SIG-M5 (cell line): ENCODE measurements around the gene FLT1.

ENCODE experiments used
- DNase-seq: peaks from one replicate; lab custom pipeline; 2025; lab: John Stamatoyannopoulos, UW

The FLT1 gene

DNA sequence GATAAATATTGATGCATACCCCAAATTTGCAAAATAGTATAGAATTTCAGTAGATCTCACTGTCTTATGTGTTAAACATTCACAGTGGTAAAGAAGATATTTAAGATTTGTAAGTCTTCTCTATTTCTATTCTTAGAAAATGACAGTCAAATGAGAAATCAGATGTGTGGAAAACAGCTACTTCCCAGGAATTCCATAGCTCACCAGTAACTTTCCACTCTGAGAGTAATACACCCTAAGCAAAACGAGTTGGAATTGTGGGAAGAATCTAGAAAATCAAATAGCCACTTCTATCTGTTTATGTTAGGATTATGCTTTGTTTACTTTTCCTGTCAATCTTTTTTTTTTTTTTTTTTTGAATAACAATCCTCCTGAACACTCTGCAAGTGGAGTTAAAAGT lies 69.1 kb downstream of the FLT1 start:
- DNase-seq, result no peak

DNA sequence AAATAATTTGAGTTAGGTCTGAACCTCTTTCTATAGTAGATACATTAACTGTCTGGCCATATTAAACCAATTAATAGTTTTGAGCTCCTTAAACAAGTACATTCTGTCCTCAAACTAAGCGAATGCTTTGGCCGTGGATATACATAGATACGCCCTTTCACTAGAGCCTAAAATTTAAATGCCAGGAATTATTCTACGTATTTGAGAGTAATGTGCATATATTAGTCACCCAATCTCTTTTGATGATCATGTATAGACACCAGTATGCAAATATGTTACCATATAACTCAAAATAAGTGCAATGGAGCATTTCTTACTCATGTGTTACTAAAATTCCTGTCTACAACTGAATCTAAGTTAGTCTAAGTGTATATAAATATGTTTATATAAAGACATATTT lies 70.4 kb downstream of the FLT1 start:
- no peak for DNase-seq

DNA sequence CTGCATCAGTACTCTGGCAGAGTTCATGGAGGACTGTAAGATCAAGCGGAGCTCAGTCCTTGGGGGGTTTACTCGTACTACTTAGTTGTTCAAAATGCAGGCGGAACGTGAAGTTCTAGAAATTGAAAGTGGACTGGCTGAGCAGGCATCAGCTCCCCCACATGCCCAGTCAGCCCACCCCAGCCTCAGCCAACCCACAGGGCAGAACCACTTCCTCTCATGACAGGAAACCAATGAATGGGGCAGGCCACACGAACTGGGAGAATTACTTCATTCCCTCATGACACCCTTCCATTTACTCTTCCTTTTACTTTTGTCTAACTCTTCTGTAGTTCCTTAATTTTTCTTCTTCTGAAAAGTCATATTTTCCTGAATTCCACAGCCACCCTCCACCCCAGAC lies 71.9 kb downstream of the FLT1 start:
- peak; percentile 36 for DNase-seq

DNA sequence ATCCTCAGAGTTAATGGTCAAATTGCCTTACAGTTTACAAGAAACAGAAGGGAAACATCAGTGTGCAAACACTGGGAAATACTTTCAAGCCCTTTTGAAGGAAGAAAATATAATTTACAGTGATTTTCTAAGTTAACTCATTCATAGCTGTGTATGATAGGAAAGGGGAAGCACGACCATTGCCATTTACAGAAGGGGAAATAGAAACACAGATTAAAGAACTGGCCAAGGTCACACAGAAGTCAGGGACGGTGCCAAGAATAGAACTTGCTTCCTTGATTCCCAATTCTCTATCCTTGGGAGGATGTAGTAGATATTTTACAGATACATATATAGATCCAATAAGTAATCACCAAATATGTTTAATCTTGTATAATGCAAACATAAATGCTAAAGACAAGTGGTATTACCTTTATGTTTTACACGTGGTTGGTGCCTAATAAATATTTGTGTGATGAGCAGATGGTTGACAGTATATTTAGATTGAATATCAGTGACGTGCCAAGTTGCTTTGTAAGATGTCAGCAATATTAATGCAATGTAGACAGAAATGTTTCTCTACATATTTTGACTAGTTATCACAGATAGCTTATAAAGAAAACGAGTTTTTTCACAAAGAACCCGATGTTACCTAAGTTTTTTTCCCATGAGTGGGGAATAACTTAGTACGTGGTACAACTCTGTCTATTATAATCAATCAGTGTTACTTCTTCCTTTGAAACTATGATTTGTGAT lies 73.1 kb downstream of the FLT1 start:
- no peak for DNase-seq

DNA sequence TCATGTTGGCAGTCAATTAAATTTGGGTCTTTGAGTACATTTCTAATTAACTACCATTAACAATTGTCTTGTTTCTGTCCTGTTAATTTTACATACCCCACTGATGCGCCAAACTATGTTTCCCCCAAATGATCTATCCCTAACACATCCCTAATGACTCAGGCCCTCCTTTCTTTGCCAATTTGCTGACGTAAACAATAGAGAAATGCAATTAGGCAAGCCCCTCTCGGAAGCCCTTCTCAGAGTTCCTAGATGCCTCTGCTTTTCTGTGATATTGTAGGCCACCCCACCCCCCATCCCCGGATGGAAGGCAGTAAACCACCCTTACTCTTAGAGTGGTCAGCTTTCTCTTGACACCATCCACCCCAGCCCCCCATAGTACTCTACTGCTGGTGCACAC lies 74.2 kb downstream of the FLT1 start:
- no peak for DNase-seq

DNA sequence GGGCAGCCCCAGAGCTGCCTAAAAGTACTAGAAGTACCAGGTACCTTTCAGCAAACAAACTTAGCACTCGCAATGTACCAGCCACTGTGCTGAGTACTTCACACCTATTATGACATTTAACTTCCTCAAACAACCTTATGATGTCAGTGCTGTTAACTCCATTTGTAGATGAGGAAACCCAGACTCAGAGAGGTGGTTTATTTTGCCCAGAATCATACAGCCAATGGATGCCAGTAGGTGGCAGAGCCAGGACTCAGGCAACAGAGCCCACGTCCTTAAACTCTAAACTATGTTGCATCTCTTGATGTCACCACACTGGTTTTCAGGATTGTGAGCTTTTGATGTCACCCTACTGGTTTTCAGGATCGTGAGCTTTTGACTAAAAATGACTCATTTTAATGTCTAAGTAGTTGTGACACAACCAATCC lies 78.9 kb downstream of the FLT1 start:
- DNase-seq, result peak; percentile 37

DNA sequence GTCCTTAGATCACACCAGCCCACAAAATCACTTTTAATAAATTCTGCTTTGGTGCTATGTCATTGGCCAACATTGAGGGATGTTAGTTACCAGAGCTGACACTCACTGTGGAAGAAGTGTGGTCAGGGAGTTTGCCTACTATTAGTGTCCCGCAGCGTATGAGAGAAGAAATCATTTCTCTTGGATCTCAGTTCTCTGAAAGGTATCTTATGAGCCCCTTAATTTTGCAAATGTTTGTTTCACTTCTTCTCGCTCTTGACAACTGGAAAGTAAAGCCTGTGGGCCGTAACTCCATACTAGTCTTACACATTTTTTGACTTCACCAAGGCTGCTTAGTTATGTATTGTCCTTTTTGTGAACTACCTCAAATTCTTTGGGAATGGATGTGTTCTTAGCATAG lies 80.9 kb downstream of the FLT1 start:
- DNase-seq, result no peak

DNA sequence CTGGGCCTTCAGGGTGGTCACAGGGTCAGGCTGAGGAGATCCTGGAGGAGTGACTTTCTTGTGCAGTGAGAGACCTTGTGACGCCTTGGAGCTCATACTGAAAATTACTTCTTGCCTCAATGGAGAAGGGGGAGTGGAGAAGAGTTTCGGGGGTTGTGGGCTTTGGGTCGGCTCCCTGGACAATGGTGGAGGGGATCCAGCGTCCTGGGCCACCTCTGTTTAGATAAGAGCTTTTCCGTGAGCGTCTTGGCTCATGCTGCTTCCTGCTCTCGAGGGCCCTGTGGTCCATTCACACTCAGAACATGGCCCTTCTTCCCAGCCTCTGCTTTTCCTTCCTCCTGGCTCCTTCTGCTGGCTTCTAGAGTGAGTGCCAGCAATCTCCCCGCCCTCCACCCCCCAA lies 81.9 kb downstream of the FLT1 start:
- DNase-seq, result no peak

DNA sequence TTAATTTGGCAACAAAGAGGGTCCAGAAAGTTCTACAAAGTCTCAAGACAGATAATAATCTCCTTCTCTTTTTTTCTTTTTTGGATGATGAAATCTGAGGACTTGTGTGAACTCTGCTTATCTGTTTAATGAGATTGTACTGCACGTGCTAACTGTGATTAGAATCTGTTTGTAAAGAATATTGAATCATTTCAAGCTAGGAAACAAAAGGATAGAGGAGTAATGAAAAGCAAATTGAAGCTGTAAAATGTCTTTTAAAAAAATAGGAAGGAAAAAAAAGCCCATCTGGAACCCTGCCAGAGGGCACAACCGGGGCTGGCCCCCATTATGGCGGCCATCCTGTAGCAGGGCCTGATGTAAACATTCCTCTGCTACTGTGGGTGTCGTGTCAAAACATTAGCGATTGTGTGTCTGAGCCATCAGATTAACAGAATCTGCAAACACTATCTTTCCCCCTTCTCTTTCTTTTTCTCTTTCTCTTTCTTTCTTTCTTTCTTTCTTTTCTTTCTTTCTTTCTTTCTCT lies 83.0 kb downstream of the FLT1 start:
- no peak for DNase-seq

DNA sequence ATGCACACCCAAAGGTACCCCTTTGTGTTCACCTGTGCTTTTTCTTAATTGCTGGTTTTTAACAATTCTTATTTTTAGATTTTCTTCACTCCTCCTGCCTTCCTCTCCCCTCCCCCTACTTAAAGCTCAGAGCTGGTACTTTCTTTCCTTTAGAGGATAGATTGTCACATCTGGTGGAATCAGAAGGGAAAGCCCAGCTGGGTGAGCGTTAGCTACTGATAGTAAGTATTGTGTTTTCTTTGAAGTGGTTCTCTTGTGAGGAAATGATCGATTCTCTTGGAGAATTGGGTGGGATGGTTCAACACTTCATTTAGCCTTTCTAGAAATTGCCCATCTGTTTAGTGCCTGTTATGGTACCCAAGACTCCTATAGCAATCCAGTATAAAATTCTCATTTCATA lies 84.8 kb downstream of the FLT1 start:
- no peak for DNase-seq

DNA sequence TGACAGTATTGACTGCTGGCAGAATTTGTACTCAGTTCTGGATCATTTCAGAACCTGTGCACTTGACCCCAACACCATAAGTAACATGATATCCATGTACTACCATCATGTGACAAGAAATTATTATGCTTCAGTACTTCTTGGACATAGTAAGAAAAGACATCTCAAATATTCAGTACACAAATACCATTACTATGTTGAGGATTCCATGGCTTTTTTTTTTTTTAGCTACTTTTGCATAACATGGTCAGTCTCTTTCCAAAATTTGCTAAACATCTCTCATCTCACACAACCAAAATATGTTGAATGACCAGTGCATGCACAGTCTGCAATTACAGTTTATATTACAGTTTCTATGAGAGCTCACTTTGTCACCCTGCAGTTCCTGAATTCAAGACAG lies 85.3 kb downstream of the FLT1 start:
- DNase-seq, result no peak

DNA sequence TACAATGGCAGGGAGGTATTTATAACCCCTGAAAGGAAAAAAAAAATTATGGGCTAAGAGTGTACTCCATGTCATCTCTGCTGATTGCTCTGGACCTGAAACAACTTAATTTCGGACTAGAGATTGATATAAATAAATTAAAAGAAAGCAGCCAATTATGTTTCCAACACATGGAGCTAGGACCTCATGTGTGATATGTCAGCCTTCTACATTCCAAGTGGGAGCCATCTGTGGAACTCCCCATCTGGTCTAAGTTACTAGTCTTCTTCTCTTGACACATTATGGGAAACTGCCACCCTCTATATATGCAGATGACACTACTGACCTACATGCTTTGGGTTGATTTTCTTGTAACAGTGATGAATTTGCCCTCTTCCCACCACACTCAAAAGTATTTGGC lies 86.1 kb downstream of the FLT1 start:
- DNase-seq, result no peak

DNA sequence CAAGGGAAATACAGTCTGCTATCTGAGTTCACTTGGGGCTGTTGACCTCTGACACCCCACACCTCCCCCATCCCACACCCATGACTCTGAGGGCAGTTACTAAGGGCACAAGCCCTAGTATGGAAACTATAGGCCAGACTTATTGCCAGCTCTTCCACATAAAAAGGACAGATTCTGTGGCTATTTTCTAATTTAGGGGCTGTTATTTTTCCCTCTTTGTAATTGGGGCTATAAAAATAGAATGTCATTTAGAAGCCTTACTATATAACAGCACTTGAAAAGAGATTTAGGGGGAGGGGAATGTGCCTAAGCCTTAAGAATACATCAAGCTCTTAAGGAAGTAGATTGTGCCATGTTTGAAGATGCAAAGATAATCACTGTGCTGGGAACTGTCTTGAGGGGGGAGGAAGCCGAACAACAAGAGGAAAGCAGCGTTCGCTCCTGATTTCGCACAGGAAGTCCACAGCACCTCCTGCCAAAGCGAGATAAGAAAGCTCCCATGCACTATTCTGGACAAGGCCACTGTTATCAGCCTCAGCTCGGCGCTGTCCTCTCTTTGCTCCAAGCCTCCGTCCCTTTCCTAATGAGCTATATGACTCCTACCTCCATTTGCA lies 86.6 kb downstream of the FLT1 start:
- DNase-seq, result no peak

DNA sequence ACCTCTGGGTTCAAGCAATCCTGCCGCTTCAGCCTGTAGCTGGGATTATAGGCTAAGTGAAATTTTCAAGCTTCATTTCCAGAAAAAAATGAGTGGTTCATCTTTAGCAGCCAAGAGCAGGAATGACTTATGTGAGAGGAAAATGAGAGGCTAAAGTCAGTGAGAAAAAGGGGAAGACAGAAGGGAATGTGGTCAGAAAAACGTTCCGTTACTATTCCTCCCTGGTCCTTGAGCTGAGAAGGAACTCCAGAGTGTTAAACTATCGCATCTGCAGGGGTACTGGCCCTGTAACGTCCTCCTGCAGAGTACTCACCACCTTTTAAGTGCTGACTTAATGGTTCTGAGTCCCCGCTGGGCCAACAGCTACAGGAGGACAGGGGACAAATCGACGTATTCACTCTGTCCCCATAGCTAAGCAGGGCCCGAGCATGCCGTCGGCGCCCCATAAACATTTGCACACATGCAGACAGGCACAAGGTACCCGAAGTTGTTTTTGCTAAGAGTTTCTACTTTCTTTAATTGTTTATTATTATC lies 88.1 kb downstream of the FLT1 start:
- no peak for DNase-seq

DNA sequence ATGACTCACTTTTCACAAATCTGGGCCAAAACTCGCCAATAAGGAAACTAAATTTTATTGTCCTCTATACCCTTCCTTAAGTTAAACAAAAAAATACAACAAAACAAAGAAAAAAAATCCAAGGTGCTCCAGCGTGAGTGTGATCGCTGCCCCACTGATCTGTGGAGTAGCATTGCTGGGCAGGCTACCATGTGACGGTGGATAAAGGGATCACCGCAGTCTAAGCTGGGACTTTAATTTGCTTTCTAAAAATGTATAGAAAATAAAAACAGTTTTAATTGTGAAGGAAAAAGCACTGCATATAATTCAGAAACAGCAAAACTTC lies 92.9 kb downstream of the FLT1 start:
- no peak for DNase-seq

DNA sequence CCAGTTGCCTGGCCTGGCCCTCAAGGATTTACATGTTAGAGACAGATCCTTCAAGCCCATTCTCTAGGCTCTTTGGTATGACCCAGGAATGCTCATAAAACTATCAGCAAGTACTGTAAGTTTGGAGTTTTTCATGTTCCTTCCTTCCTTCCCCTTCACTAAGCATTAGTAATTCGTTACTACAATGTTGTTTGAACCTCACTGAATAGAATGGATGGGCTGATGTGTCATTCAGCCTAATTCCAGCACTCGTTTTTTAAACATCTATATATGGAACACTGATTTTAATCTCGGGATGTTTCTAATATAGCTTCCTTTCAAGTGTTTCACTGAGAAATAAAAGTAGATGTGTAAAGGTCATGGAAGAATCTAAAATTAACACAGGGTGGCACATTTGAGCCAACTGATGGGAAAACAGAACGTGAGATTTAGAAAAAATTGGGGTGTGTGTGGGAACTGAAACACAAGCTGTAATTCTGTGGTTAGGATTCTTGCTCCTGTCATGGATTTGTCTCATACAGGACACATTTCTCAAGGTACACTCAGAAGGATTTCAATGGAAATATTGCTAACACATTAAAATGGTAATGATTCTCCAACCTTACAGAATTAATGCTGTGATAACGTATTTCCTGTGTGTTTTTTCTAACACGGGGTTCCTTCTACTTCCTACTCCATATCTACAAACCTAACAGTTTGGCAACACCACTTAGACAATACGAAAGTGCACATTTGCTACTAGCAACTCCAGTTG lies 93.4 kb downstream of the FLT1 start:
- DNase-seq, result no peak

DNA sequence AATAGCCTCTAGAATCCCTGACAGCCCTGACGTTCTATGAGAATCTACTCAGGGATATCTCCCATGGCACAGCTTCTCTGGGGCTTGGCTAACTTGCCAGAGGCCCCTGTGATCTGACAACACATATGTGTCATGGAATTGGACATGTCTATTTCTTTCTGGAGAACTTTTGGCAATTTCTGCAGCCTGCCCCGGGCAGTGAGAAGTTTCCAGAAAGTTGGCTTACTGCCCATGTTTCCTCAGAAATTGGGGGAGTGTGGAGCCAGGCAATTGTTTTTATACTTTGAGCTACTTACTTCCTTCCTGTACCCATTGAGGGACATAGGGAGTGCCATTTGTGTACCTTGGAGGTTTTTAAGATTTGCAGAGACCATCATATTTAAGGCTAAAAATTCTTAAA lies 98.9 kb downstream of the FLT1 start:
- no peak for DNase-seq

DNA sequence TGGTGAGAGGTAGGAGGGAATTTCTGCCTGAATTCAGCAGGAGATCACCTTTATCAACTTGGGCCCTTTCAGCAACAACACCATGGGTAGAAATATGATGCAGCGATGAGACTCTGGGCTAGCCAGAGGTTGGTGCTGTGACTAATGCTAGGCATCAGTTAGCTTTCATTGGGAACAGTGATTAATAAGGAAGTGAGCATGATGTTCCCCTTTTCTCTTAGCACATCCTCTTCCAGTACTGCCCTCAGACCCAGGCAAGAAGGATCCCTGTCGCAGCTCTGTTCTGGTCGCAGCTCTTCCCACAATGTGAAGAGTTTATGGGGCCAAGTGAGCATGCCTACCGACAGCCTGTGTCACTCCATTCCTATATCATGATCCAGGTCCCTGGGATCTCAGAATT lies 100.5 kb downstream of the FLT1 start:
- peak; percentile 45 for DNase-seq

DNA sequence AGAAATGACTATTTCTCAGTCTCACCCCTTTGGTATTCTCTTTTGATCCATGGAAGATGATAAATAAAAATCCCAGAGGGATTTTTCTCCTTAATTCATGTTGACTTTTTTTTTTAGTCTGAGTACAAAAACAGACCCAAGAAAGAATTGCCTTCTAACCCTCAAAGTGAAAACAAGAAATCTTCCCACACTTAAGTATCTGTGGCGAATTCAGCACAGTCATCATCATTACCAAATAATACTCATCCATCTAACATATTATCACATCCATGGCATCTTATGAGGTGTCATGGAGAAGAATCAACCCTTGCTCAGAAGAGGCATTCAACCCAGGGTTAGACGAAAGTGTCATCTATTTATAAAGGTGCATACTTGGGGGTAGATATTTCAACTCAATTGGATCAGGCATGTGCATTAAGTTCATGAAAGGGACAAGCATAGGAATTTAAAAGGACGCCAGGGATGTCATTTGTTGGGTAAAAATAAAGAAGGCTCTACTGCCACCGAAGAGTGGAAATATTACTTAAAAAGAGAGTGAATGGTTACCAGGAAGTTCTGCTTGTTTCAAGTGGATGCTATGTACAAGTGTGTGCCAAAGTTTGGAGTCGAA lies 101.9 kb downstream of the FLT1 start:
- no peak for DNase-seq

DNA sequence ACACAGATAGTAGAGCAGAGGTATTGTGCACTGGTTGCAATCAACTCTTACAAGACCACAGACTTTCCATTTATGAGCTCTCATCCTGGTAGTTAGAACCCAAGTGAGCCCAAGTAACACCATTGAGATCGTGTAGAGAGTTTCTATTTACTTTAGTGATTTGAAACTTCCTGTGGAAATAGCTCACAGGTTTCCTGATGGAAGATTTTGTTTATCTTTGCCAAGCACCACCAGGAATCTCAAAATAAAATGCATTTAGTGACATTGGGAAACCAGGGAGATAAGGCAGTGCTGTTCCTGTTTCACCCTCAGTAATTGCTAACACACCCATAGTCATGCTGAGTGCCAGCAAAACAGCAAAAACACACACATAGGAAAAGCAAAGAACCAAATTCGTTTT lies 102.5 kb downstream of the FLT1 start:
- no peak for DNase-seq

DNA sequence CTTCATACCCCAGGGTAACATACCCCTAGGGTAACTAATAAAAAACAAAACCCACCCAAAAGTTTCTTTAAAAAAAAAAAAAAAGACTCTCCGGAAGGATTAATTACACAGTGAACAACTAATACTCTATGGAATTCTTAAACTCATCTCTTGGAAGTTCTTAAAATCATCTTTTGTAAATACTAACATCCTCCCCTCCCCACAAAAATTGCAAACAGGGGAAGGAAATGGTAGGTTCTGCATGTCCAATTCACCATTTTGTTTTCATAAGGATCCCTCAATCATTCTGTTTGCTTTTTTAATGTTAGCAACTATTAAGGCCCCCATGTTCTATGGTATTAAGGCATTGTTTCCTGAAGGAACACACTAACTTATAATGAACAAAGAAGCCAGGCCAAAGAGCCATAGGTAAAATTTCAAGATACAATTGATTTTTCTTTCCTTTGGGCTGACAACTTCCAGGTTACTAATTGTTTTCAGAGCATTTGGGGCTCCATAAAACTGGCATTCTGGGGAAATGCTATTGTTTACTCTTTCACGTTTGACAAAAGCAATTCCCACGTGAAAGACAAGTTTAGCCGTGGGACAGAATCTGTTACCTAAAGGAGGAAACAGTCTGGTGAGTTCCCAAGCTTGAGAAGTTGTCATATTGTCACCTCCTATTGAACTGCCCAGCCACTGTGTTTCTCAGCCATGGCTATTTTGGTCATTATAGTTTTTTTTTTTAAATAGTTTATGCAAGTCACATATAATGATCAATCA lies 107.0 kb downstream of the FLT1 start:
- no peak for DNase-seq

DNA sequence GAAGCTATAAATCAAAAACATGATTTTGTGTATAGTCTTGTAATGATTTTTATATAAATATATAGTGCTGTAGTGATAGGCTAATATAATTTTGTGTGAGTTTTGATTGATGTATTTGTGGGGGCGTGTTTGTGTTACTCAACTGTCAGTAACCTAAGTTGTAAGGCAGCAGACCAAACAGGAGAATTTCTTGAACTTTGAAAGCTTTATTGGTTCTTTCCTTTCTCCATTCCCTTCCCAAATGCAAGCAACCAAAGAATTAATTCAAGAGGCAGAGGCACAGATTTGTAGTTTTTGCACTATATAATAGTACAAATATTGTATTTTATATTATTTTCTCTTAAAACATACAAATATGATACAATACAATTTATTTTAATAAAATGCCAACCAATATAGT lies 109.6 kb downstream of the FLT1 start:
- DNase-seq, result no peak
